Tibial nerve (tissue), 4 donors: Measurements from ENCODE around the gene TGM6.

Source experiments
- CTCF ChIP-seq, 5 experiments: fragments of 200-600 bp in 3 of 5; fragments of 450-650 bp in 2 of 5; sonication (generic) in 3 of 5; IDR thresholded peaks; one replicate each; pipeline ENCODE4 v1.5.1; 2016 to 2019; ENCODE audit warnings: antibody characterized with exemption in 5 of 5, mild to moderate bottlenecking in 3 of 5, moderate library complexity in 2 of 5
- EP300 ChIP-seq, 2 donors: sonication (generic); formaldehyde crosslinking; IDR thresholded peaks; one replicate each; pipeline ENCODE4 v1.6.1; 2017; ENCODE audit warnings: antibody characterized with exemption in 2 of 2, mild to moderate bottlenecking in 1 of 2
- POLR2A ChIP-seq, 2 donors: fragments of 450-650 bp; IDR thresholded peaks; one replicate each; pipeline ENCODE4 v1.6.1; 2017; ENCODE audit warnings: antibody characterized with exemption in 2 of 2, mild to moderate bottlenecking in 2 of 2, moderate library complexity in 2 of 2

- TF ChIP-seq CTCF (IDR thresholded peaks at IDR 0.05) (no peak), POLR2A (IDR thresholded peaks at IDR 0.05) (no peak), EP300 (IDR thresholded peaks at IDR 0.05) (no peak)
Observed at GRCh38 chr20:2338411-2339066, 42.2 kb upstream of the TGM6 start.
